Liver (tissue), 9 donors: Measurements from ENCODE around the gene MON1B. TPM values are rescaled to one million over a fixed set of nuclear protein-coding genes. Genes with fewer than 3 reads are reported as not detected.

Source experiments
- DNase-seq: peaks from one replicate; pipeline ENCODE4 v3.0.0-alpha.2; 2017; ENCODE audit warnings: low spot score
- H3K27ac ChIP-seq, 2 donors: one replicate each; pipeline ENCODE4 v1.7.0; 2013; ENCODE audit warnings: inconsistent platforms in 2 of 2, low read length in 2 of 2, control low read depth in 1 of 2, low read depth in 1 of 2, mild to moderate bottlenecking in 1 of 2
- H3K27me3 ChIP-seq, 4 donors: one replicate each; pipeline versions ENCODE4 v1.6.1 to v1.7.0; 2013; ENCODE audit warnings: low read length in 3 of 4, inconsistent platforms in 1 of 4, mild to moderate bottlenecking in 1 of 4, moderate library complexity in 1 of 4; ENCODE audit not compliant: control insufficient read depth in 4 of 4, insufficient read depth in 4 of 4
- H3K36me3 ChIP-seq, 4 donors: one replicate each; pipeline versions ENCODE4 v1.6.1 to v1.7.0; 2013; ENCODE audit warnings: low read length in 3 of 4, mild to moderate bottlenecking in 3 of 4, low read depth in 1 of 4, moderate library complexity in 1 of 4; ENCODE audit not compliant: control insufficient read depth in 4 of 4, insufficient read depth in 3 of 4
- H3K4me1 ChIP-seq, 4 donors: one replicate each; pipeline versions ENCODE4 v1.6.1 to v1.7.0; 2013; ENCODE audit warnings: low read length in 3 of 4, mild to moderate bottlenecking in 3 of 4, moderate library complexity in 1 of 4; ENCODE audit not compliant: control insufficient read depth in 4 of 4, insufficient read depth in 4 of 4
- H3K4me3 ChIP-seq, 3 donors: one replicate each; pipeline versions ENCODE4 v1.6.1 to v1.7.0; 2013; ENCODE audit warnings: low read length in 3 of 3, control low read depth in 1 of 3, low read depth in 1 of 3, mild to moderate bottlenecking in 1 of 3
- H3K9ac ChIP-seq, 2 donors: one replicate each; pipeline ENCODE4 v1.7.0; 2013; ENCODE audit warnings: low read length in 2 of 2, mild to moderate bottlenecking in 2 of 2, moderate library complexity in 2 of 2, control low read depth in 1 of 2, low read depth in 1 of 2
- H3K9me3 ChIP-seq, 4 donors: one replicate each; pipeline versions ENCODE4 v1.6.1 to v1.7.0; 2013; ENCODE audit warnings: low read length in 3 of 4; ENCODE audit not compliant: control insufficient read depth in 4 of 4
- ATF3 ChIP-seq: IDR thresholded peaks from 2 replicates; pipeline ENCODE4 v1.6.1; 2016; ENCODE audit warnings: antibody characterized with exemption
- CTCF ChIP-seq: fragments of 150-350 bp; IDR thresholded peaks from 2 replicates; pipeline ENCODE4 v1.5.1; 2017; ENCODE audit warnings: improper control_type of control experiment, low read depth, low read length; ENCODE audit not compliant: missing input control
- EGR1 ChIP-seq, 2 donors: IDR thresholded peaks; 2 replicates each; pipeline ENCODE4 v1.6.1; 2016 to 2018; ENCODE audit warnings: antibody characterized with exemption in 2 of 2, low read depth in 2 of 2
- FOXA1 ChIP-seq: IDR thresholded peaks from 2 replicates; pipeline ENCODE4 v1.6.1; 2016; ENCODE audit warnings: antibody characterized with exemption
- GABPA ChIP-seq, 2 donors: IDR thresholded peaks in 1 of 2; conservative IDR thresholded peaks in 1 of 2; 2 replicates each; pipeline ENCODE4 v1.6.1; 2016; ENCODE audit warnings: antibody characterized with exemption in 2 of 2, mild to moderate bottlenecking in 1 of 2, moderate library complexity in 1 of 2
- HNF4A ChIP-seq, 2 donors: conservative IDR thresholded peaks; 2 replicates each; pipeline ENCODE4 v1.6.1; 2016; ENCODE audit warnings: antibody characterized with exemption in 2 of 2, mild to moderate bottlenecking in 2 of 2
- HNF4G ChIP-seq: IDR thresholded peaks from 2 replicates; pipeline ENCODE4 v1.6.1; 2016; ENCODE audit warnings: antibody characterized with exemption
- JUND ChIP-seq, 2 donors: IDR thresholded peaks; 2 replicates each; pipeline ENCODE4 v1.6.1; 2016; ENCODE audit warnings: antibody characterized with exemption in 2 of 2
- MAX ChIP-seq: IDR thresholded peaks from 2 replicates; pipeline ENCODE4 v1.6.1; 2016; ENCODE audit warnings: antibody characterized with exemption
- NR2F2 ChIP-seq: IDR thresholded peaks from 2 replicates; pipeline ENCODE4 v1.6.1; 2016; ENCODE audit warnings: antibody characterized with exemption
- RAD21 ChIP-seq, 2 donors: IDR thresholded peaks; 2 replicates each; pipeline ENCODE4 v1.6.1; 2016; ENCODE audit warnings: antibody characterized with exemption in 2 of 2, mild to moderate bottlenecking in 2 of 2
- RXRA ChIP-seq, 2 donors: IDR thresholded peaks; 2 replicates each; pipeline ENCODE4 v1.6.1; 2017 to 2018; ENCODE audit warnings: antibody characterized with exemption in 2 of 2, mild to moderate bottlenecking in 1 of 2
- YY1 ChIP-seq: IDR thresholded peaks from 2 replicates; pipeline ENCODE4 v1.6.1; 2016; ENCODE audit warnings: antibody characterized with exemption, mild to moderate bottlenecking
- WGBS: extraction: QIAGEN DNeasy Blood & Tissue Kit; methylation state at CpG from one replicate; pipeline ENCODE4 v1.1.7; 2013; 5-methylcytosine and 5-hydroxymethylcytosine counted together
- polyA plus RNA-seq, 2 donors: library from polyadenylated mRNA; stranded (reverse) in 1 of 2; unstranded in 1 of 2; fragments of 200-250 nt in 1 of 2; fragments of >200 nt in 1 of 2; fragmentation: Nextera tagmentation in 1 of 2; extraction: Ambion mirVana in 1 of 2; gene quantifications; one replicate each; pipeline versions ENCODE4 v1.2.1 to v1.2.3, GENCODE V29; 2013 to 2015
- total RNA-seq, 2 donors: library from RNA; depleted of rRNA; stranded (reverse); fragments of >200 nt; gene quantifications; one replicate each; pipeline ENCODE4 v1.2.3, GENCODE V29; 2014
- donor health status: healthy.
- donor health status: healthy.
- donor health status: healthy.
- donor health status: healthy.
- donor health status: healthy.

MON1B gene
- total and polyA plus RNA-seq, 4 donors = 7.1 to 23.5 (median 12.4) TPM

GRCh38 chr16:77190190-77190477, 856 bp upstream of the MON1B start:
- no peaks in the 10 kb centered on the region for H3K9me3 ChIP-seq
- peaks cover 0 to 9% (median 5%) of the 10 kb centered on the region in 4 donors for H3K4me1 ChIP-seq
- H3K4me3 ChIP-seq = peak overlapping the region; percentile 84 to 95 (median 84)
- DNase-seq = no peak
- peaks cover 9 to 21% (median 10%) of the 10 kb centered on the region in 4 donors for H3K36me3 ChIP-seq
- WGBS = under 1% methylated on average over 19 of the region's 19 CpGs
- no peaks in the 10 kb centered on the region for H3K27me3 ChIP-seq
- TF ChIP-seq NR2F2 = no peak
- TF ChIP-seq RAD21 (IDR thresholded peaks at IDR 0.05) = no peak
- TF ChIP-seq HNF4A (conservative IDR thresholded peaks at IDR 0.05) = no peak
- no peak for TF ChIP-seq GABPA (IDR thresholded peaks at IDR 0.05 in 1 of 2, conservative IDR thresholded peaks at IDR 0.05 in 1 of 2)
- no peak for TF ChIP-seq CTCF
- no peak for TF ChIP-seq HNF4G
- no peak for TF ChIP-seq ATF3
- TF ChIP-seq EGR1 (IDR thresholded peaks at IDR 0.05; ENCODE audit: low read depth in 2 of 2) = no peak
- TF ChIP-seq FOXA1 = no peak
- no peak for TF ChIP-seq RXRA (IDR thresholded peaks at IDR 0.05)
- TF ChIP-seq YY1 = no peak
- no peak for TF ChIP-seq MAX
- peak overlapping the region; percentile 79 to 89 for H3K9ac ChIP-seq
- peak overlapping the region; percentile 96 to 98 for H3K27ac ChIP-seq

GRCh38 chr16:77191259-77191969, 424 bp downstream of the MON1B start:
- peak; percentile 49 for DNase-seq
- Histone ChIP-seq H3K27ac (peak overlapping the region; percentile 96 to 98), H3K27me3 (no peaks in the 10 kb centered on the region), H3K9me3 (no peaks in the 10 kb centered on the region), H3K4me3 (peak overlapping the region; percentile 84 to 93 (median 92)), H3K4me1 (peaks cover 0 to 9% (median 5%) of the 10 kb centered on the region in 4 donors), H3K9ac (peak overlapping the region; percentile 69 to 78), H3K36me3 (peaks cover 12 to 30% (median 18%) of the 10 kb centered on the region in 4 donors)
- WGBS = 5% methylated on average over 24 of the region's 24 CpGs
- TF ChIP-seq RXRA (IDR thresholded peaks at IDR 0.05) (no peak), GABPA (IDR thresholded peaks at IDR 0.05 in 1 of 2, conservative IDR thresholded peaks at IDR 0.05 in 1 of 2) (peak in 1 of 2 donors; percentile 1)

- Histone ChIP-seq H3K4me3 (no peak overlapping the region), H3K9ac (no peak overlapping the region), H3K4me1 (peaks cover 0 to 9% (median 5%) of the 10 kb centered on the region in 4 donors), H3K27me3 (no peaks in the 10 kb centered on the region), H3K36me3 (peaks cover 18 to 45% (median 29%) of the 10 kb centered on the region in 4 donors), H3K27ac (no peak overlapping the region), H3K9me3 (no peaks in the 10 kb centered on the region)
- DNase-seq = no peak
- 99% methylated on average over 13 of the region's 13 CpGs for WGBS
- no peak for TF ChIP-seq JUND (IDR thresholded peaks at IDR 0.05)
These were observed 2.4 kb downstream of the MON1B start for GRCh38 chr16:77193377-77193776.
